ENCODE data around the gene LGALS3BP. TPM values are rescaled to one million over a fixed set of nuclear protein-coding genes. Genes with fewer than 3 reads are reported as not detected.
A peak's percentile ranks its signal among the peaks of the same experiment; 100 is the strongest.

The LGALS3BP gene
- total RNA-seq, 1 donor from 2014 or later, result 338 TPM

DNA sequence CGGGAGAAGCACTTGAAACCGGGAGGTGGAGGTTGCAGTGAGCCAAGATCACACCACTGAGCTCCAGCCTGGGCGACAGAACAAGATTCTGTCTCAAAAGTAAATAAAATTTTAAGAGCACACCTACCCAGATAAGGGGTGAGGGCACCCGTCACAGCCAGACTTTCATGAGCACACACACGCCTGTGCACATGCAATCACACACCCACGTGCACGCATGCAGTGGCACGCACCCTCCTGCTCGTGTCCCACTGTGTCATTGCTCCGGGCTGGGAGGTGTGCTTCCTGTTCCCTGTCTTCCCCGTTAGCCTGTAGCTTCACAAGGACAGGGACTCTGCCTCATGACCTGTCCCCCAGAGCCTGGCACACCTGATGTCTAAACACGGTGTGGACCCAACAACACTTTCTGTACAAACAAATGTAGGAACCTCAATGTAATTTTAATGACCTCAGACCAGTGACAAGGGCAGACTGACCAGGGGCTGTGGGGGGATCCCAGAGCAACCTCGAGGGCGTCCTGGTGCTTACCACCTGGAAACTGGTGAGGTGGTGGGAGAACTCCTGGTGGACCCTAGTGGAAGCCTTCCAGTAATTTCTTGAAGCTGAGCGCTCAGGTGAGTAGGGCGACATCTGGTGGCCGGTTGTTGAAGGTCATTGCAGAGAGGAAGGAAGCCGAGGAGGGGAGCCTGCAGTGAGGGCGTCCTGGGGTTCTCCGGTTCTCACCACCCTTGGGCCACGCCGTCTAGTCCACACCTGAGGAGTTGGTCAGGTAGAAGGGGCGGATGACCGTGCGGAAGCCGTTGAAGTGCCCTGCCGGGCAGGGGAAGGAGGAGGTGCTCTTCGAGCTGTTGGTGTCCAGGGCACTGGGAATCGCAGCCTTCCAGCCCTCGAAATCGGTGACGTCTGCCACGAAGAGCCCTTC lies 8.6 kb downstream of the LGALS3BP start:
- no peak overlapping the region for H3K4me3 ChIP-seq (ENCODE audit: low read depth, low read length)
- TF ChIP-seq, protein P1, sequence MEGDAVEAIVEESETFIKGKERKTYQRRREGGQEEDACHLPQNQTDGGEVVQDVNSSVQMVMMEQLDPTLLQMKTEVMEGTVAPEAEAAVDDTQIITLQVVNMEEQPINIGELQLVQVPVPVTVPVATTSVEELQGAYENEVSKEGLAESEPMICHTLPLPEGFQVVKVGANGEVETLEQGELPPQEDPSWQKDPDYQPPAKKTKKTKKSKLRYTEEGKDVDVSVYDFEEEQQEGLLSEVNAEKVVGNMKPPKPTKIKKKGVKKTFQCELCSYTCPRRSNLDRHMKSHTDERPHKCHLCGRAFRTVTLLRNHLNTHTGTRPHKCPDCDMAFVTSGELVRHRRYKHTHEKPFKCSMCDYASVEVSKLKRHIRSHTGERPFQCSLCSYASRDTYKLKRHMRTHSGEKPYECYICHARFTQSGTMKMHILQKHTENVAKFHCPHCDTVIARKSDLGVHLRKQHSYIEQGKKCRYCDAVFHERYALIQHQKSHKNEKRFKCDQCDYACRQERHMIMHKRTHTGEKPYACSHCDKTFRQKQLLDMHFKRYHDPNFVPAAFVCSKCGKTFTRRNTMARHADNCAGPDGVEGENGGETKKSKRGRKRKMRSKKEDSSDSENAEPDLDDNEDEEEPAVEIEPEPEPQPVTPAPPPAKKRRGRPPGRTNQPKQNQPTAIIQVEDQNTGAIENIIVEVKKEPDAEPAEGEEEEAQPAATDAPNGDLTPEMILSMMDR (conservative IDR thresholded peaks at IDR 0.05; ENCODE audit: low read depth, low read length), result peak; percentile 87
- DNase-seq (ENCODE audit: low read depth), result no peak

DNA sequence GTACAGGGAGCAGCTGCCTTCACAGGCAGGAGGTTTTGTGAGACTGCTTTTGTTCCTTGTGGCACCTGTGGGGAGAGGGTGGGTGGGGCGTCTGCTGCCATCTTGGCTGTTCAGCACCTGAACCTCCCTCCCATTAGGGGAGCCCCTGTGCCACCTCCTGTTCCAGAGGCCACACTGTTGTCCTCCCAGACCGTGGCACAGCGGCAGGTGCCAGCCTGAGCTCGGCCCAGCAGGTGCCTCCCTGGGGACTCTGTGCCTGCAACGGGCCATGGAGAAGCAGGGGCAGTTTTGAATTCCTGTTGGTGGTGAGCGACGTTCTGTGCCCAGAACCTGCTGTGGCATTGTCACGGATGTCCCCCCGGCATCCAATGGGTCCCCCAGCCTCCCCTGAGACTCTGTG lies 9.9 kb downstream of the LGALS3BP start:
- TF ChIP-seq, protein P1 (conservative IDR thresholded peaks at IDR 0.05; ENCODE audit: low read depth, low read length), result no peak
- no peak for DNase-seq (ENCODE audit: low read depth)

DNA sequence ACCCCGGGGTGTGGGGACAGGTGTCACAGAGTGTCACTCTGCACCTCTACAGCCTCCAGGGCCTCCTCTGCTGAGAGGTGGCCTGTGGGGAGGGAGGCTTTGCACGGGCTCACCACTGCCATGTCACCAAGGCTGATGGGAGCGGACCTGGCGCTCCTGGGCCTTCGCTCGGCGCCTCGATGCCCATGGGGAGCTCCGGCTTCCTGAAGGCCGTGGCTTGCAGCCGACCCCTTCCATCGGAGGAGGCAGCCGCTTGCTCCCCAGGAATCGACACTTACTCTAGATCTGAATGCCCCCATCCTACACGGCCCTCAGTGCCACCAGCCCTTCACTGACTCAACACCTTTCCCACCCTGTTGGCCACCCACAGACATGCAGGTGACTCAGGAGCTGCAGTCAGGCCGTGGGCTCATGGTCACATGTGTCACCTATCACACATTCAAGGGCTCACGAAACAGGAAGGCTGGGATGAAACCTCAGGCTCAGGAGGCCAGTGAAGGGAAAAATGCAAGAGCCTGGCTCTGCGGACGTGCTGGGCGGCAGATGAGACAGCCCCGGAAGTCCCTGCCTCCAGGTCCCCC lies 11.9 kb downstream of the LGALS3BP start:
- TF ChIP-seq, protein P1 (conservative IDR thresholded peaks at IDR 0.05; ENCODE audit: low read depth, low read length), result no peak
- DNase-seq (ENCODE audit: low read depth), result no peak
- no peak overlapping the region for H3K4me3 ChIP-seq (ENCODE audit: low read depth, low read length)

More for the DNA sequence above, 9.9 kb downstream of the LGALS3BP start:
- no peak overlapping the region for H3K4me3 ChIP-seq (ENCODE audit: low read depth, low read length)

DNA sequence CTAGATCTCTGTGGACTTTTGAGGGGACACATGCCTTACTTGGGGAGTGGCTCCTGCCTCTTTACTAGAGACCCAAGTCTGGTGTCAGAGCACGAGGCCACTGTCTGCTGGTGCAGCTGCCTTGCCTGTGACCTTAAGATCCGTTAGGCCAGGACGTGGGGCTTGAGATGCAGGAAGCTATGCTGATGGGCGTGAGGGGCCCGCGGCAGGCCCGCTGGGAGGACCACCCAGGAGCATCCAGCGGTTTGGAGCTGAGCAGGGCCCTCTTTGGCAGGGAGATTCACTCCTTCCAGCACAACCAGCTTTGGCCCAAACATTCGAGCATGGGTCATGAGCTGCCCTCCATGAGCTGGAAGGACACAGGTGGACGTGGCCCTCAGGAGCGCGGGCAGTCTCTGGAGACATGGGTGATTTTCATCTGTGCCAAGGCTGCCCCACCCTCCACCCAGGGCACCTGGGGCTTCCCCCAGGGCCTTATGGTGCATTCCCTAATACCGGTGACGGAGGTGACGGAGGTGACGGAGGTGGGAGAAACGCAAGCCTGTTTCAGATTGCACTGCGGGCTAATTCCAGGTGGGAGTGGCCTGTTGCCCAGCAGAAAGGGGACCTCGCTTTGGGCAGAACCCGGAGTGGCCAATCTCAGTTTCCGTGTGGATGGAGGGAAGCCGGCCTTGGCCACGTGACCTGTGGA lies 12.7 kb downstream of the LGALS3BP start:
- DNase-seq (ENCODE audit: low read depth), result no peak
- TF ChIP-seq, protein P1 (conservative IDR thresholded peaks at IDR 0.05; ENCODE audit: low read depth, low read length), result no peak
- H3K4me3 ChIP-seq (ENCODE audit: low read depth, low read length), result no peak overlapping the region

DNA sequence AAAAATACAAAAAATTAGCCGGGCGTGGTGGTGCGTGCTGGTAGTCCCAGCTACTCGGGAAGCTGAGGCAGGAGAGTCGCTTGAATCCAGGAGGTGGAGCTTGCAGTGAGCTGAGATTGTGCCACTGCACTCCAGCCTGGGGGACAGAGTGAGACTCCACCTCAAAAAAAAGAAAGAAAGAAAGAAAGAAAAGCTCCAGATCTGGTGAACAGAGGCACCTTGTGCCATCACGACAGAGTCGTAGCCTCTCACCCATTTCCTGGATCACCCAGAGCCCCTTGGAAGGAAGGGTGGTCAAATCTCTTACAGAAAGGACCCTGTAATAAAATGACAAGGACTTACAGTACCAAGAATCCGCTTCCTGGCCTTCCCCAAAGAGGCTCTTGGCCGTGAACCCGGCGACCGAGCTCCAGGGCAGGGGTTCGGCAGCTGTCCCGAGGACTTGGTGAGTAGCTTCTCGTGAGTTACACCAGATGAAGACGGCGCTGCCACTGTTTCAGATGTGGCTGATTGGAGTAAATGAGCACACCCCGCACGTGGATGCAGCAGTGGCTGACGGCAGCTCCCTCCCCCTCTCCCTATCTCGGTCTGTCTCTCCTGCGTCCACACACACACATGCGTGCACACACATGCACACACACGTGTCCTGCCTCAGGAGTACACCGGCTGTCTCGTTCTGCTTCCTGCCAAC lies 13.5 kb downstream of the LGALS3BP start:
- TF ChIP-seq, protein P1 (conservative IDR thresholded peaks at IDR 0.05; ENCODE audit: low read depth, low read length), result no peak
- H3K4me3 ChIP-seq (ENCODE audit: low read depth, low read length), result no peak overlapping the region
- no peak for DNase-seq (ENCODE audit: low read depth)

DNA sequence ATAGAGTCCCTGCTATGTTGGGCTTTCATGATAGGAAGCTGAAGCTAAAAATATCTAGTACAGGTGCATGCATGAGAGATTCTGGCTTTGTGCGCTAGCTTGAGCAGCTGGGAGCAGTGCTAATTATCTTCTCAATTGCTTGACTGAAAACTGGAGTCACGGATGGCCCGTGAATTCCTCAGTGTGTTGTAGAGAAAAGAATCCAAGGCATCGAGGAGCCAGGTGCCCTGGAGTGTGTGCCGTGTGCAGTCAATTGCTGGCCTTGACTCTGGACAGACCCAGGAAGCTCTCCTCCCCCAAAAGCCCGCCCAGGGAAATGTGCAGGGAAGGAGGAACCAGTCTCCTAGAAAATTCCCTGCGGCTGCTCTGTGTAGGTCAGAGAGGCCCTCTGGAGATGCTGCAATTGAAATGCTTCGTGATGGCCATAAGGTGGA lies 14.2 kb downstream of the LGALS3BP start:
- no peak for DNase-seq (ENCODE audit: low read depth)
- H3K4me3 ChIP-seq (ENCODE audit: low read depth, low read length), result no peak overlapping the region
- TF ChIP-seq, protein P1 (conservative IDR thresholded peaks at IDR 0.05; ENCODE audit: low read depth, low read length), result no peak
